GM12873 (cell line): ENCODE measurements around the gene ADD2.

Experiments
- TF ChIP-seq, protein P1 (sequence below): IDR thresholded peaks from 2 replicates; pipeline ENCODE4 v1.5.1; 2012; ENCODE audit warnings: low read depth, mild to moderate bottlenecking, moderate library complexity, low read length, control low read depth; ENCODE audit not compliant: insufficient read depth; ENCODE audit errors: missing control alignments

Gene ADD2, protein sequence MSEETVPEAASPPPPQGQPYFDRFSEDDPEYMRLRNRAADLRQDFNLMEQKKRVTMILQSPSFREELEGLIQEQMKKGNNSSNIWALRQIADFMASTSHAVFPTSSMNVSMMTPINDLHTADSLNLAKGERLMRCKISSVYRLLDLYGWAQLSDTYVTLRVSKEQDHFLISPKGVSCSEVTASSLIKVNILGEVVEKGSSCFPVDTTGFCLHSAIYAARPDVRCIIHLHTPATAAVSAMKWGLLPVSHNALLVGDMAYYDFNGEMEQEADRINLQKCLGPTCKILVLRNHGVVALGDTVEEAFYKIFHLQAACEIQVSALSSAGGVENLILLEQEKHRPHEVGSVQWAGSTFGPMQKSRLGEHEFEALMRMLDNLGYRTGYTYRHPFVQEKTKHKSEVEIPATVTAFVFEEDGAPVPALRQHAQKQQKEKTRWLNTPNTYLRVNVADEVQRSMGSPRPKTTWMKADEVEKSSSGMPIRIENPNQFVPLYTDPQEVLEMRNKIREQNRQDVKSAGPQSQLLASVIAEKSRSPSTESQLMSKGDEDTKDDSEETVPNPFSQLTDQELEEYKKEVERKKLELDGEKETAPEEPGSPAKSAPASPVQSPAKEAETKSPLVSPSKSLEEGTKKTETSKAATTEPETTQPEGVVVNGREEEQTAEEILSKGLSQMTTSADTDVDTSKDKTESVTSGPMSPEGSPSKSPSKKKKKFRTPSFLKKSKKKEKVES

DNA sequence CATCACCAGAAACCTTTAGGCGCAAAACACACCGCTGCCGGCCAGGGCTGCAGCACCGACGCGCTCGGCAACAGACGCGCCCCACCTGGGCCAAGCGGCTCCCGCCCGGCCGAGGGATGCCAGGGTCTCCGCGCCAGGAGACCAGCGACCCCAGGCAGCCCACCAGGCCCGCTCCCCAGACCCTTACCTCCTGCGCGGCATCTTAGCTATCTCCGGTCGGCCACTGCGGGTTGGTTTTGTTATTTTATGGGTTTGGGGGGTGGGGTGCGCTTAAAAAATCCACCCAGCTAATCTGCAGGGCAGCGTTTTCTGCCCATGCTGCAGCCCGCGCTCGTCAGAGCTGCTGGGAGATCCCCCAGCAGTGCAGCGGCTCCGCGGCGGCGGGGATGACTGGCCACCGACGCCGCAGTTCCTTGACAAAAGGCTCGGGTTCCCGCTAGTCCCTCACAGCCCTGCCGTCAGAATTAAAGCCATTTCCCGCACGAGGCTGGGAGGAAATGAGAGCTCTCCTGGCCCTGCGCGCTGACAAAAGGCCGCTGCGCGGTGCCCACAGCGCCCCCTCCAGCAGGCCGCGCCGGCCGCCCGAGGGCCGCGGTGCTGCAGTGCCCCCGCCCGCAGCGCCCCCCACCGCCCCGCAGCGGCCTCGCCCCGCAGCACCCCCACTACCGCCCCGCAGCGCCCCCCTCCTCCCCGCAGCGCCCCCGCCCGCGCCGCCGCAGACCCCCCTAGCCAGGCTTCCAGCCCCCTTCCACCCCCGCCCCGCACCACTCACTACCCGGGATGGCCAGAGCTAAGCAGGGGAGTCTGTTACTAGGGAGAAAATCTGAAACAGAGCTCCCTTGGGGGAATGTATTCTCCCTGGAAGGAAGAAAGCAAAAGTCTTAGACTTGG lies at the start of gene ADD2:
Gene ADD2 (minus strand): TSS at position 502 of the 891 bp plus-strand sequence. CDS start 61,792 bp downstream, outside the sequence.
- TF ChIP-seq, protein P1, sequence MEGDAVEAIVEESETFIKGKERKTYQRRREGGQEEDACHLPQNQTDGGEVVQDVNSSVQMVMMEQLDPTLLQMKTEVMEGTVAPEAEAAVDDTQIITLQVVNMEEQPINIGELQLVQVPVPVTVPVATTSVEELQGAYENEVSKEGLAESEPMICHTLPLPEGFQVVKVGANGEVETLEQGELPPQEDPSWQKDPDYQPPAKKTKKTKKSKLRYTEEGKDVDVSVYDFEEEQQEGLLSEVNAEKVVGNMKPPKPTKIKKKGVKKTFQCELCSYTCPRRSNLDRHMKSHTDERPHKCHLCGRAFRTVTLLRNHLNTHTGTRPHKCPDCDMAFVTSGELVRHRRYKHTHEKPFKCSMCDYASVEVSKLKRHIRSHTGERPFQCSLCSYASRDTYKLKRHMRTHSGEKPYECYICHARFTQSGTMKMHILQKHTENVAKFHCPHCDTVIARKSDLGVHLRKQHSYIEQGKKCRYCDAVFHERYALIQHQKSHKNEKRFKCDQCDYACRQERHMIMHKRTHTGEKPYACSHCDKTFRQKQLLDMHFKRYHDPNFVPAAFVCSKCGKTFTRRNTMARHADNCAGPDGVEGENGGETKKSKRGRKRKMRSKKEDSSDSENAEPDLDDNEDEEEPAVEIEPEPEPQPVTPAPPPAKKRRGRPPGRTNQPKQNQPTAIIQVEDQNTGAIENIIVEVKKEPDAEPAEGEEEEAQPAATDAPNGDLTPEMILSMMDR: peak; percentile 34

DNA sequence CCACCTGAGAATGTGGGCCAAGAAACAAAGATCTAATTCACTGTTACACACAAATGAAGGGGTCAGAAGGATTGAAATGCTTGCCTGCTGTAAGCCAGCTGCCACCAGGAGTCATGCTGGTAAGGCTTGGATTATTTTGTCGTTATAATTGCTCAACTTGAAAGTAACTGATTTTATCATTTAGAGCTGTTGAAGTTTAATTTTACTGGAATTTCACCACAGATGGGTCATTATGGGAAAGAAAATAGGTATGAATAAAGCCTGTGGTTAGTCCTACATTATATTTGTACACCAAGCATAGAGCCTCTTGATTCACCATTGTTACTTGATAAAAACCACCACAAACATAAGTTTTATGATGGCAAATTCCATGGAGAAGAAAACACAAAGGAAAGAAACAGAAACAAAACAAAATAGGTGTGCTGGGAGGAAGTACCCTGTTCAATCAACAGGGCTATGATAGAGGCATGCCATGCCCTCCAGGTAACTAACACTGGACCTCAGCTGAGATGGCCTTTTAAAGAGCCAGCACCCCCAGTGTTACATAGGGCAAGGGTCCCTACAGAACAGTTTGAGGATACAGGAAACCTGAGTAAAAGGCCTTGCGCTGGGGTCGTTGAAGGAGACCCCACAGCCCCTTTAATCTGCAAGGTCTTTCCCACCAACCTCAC lies 49.4 kb upstream of the ADD2 start:
- TF ChIP-seq, protein P1: no peak

DNA sequence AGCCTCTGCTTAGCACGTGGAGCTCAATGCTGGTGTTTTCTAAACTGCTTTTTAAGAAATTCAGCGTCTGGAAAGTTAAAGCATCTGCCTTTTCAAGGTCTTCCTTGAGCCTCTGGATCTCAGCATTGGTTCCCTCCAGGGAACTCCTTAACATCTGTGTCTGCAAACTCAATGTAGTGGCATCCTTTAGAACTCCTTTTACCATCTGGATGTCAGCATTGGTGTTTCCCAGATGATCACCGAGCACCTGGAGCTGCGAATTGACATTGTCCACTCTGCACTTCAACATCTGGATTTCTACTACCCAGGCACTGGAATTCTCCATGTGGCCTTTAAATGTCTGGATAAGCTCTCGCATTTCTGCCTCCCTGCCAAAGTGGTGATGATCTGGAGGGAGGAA lies 48.7 kb upstream of the ADD2 start:
- TF ChIP-seq, protein P1: no peak

DNA sequence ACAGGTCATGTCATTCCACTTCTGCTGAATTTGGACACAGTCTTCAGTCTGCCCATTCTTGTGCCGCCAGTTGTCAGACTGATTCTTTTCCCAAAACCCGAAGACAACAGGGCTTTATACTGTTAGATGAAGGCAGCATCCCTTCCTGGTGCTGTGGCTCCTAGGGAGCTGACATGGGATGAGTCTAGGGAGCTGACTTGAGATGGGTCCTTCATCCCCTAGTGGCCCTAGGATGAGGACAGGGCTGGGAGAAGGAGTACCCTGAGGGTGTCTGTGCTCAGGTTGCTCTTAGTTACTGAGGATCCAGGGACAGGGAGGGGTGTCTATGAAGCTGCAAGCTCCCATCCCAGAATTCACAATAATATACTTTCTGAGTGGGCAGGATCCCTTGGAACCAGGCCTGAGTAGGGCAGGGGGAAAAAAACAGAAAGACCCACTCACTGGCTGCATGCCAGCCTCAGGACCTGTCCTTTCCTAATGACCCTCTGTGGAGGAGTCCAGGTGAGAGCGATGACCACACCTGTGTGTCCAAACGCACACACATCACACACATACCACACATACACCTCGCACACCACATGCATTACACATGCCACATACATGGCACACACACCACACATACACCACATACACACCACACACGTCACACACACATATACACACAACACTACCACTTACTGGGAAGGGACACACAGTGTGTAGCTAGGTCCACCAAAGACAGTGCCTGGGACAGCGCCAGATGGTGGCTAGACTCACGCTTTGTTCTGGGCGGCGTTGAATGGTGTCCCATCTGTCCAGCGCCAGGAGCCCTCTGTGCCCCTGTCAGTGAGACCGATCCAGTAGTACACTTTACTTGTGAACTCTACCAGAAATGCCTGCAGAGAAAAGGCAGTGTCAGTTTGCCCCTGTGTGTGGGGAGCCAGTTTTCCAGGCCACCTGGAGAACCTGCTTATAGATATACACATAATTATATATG lies 41.3 kb upstream of the ADD2 start:
- TF ChIP-seq, protein P1: no peak

DNA sequence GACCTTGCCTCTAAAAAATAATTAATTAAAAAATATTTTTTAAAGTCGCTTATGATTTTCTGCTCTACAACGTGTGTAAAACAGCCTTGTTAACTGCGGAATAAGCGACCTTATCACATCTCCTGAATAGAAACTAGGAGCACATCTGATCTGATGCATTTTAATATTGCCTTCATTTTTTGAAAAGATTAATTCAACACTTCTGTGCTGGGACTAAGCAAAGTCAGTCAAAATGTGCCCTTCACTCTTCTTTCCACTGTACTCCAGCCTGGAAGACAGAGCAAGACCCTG lies 39.8 kb upstream of the ADD2 start:
- TF ChIP-seq, protein P1: no peak

DNA sequence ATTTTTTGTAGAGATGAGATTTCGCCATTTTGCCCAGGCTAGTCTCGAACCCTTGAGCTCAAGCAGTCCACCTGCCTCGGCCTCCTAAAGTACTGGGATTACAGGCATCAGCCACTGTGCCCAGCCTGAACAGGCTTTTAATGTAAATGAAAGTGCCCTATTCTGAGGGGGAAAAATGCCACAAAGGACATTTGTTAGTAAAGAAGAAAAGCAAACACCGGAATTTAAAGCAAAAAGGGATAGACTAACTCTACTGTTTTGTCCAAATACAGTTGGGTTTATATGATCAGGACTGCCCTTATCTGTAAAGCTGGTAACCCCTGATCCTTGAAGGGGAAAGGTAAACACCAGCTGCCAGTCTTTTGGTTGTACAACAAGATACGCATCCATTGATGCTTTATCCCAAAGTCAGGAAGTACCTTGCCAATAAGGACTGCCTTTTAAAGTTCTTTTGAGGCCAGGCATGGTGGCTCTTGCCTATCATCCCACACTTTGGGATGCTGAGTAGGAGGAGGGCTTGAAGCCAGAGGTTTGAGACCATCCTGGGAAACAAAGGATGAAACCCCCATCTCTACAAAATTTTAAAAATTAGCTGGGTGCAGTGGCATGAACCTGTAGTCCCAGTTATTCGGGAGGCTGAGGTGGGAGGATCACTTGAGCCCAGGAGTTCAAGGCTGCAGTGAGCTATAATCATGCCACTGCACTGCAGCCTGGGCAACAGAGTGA lies 39.3 kb upstream of the ADD2 start:
- TF ChIP-seq, protein P1: no peak
